ENCODE results near the gene SAG. TPM values are rescaled to one million over a fixed set of nuclear protein-coding genes. Genes with fewer than 3 reads are reported as not detected.

SAG gene
- total and polyA plus RNA-seq, 2 of the 13 experiments (the other 11 are each of a cell fraction or from before 2014, with no cell fraction given), result not detected

- TF ChIP-seq BCLAF1 (IDR thresholded peaks at IDR 0.05) (no peak), NR2F6 (IDR thresholded peaks at IDR 0.05) (peak; percentile 71), NR2F6 (CRISPR knock-in tag; IDR thresholded peaks at IDR 0.05) (peak; percentile 66), ZNF274 (CRISPR knock-in tag; IDR thresholded peaks at IDR 0.05) (peak; percentile 48; the same call in 1 of the 2 replicates), TFDP1 (CRISPR knock-in tag; IDR thresholded peaks at IDR 0.05; ENCODE audit: borderline replicate concordance) (peak; percentile 28; the same call in 1 of the 2 replicates), IRF2 (CRISPR knock-in tag; IDR thresholded peaks at IDR 0.05) (peak; percentile 36; the same call in 1 of the 2 replicates), HNF4A (CRISPR knock-in tag; IDR thresholded peaks at IDR 0.05) (peak; percentile 91), NR2F2 (IDR thresholded peaks at IDR 0.05; ENCODE audit: borderline replicate concordance, low read depth) (peak; percentile 63), ZBTB34 (CRISPR knock-in tag; IDR thresholded peaks at IDR 0.05) (peak; percentile 73; the same call in 1 of the 2 replicates), ZGPAT (CRISPR knock-in tag; IDR thresholded peaks at IDR 0.05) (0 out of 2 replicates have a peak, but pooled peaks have one; percentile 7), ZNF770 (CRISPR knock-in tag; IDR thresholded peaks at IDR 0.05) (no peak), TRAFD1 (CRISPR knock-in tag; IDR thresholded peaks at IDR 0.05; ENCODE audit: borderline replicate concordance) (no peak), RXRA (CRISPR knock-in tag; IDR thresholded peaks at IDR 0.05) (peak; percentile 70), PHB2 (IDR thresholded peaks at IDR 0.05; ENCODE audit: partially characterized antibody) (no peak), ZNF691 (CRISPR knock-in tag; IDR thresholded peaks at IDR 0.05; ENCODE audit: borderline replicate concordance, low read depth) (peak; percentile 34; the same call in 1 of the 2 replicates), SMC3 (IDR thresholded peaks at IDR 0.05; ENCODE audit: low read length) (no peak)
Observed at GRCh38 chr2:233349005-233349998, 41.7 kb downstream of the SAG start (continued).
